Neural cell (in vitro differentiated cells): ENCODE results near the gene LRRN4CL. TPM values are rescaled to one million over a fixed set of nuclear protein-coding genes. Genes with fewer than 3 reads are reported as not detected.
A peak's percentile ranks its signal among the peaks of the same experiment; 100 is the strongest.

ENCODE experiments used
- H2AFZ ChIP-seq: fragments of 200-600, 300-800 bp; sonication (generic), shearing (Covaris generic); 2 replicates; pipeline ENCODE4 v1.6.0; 2014; ENCODE audit warnings: low read depth, mild to moderate bottlenecking, antibody characterized with exemption, low read length, moderate library complexity
- H3F3A ChIP-seq: fragments of 200-600 bp; shearing (Covaris generic); 2 replicates; pipeline ENCODE4 v1.6.1; 2016; ENCODE audit warnings: mild to moderate bottlenecking, moderate library complexity, mixed read lengths, antibody characterized with exemption, low read length; ENCODE audit not compliant: insufficient read depth, poor library complexity, severe bottlenecking
- H3K27ac ChIP-seq: fragments of 200-600, 300-800 bp; sonication (generic), shearing (Covaris generic); 2 replicates; pipeline ENCODE4 v1.5.1; 2014; ENCODE audit warnings: mild to moderate bottlenecking, low read length, moderate library complexity
- H3K27me3 ChIP-seq: fragments of 300-800, 200-600 bp; sonication (generic), shearing (Covaris generic); 2 replicates; pipeline ENCODE4 v1.6.0; 2014; ENCODE audit warnings: mild to moderate bottlenecking, low read depth, low read length, moderate library complexity; ENCODE audit not compliant: insufficient read depth
- H3K36me3 ChIP-seq: fragments of 300-800, 200-600 bp; sonication (generic), shearing (Covaris generic); 2 replicates; pipeline ENCODE4 v1.5.1; 2014; ENCODE audit warnings: mild to moderate bottlenecking, antibody characterized with exemption, low read length, moderate library complexity; ENCODE audit not compliant: insufficient read depth
- H3K4me2 ChIP-seq: fragments of 300-800, 200-600 bp; sonication (generic), shearing (Covaris generic); 2 replicates; pipeline ENCODE4 v1.6.0; 2014; ENCODE audit warnings: mild to moderate bottlenecking, low read length
- H3K4me3 ChIP-seq: fragments of 300-800, 200-600 bp; sonication (generic), shearing (Covaris generic); 2 replicates; pipeline ENCODE4 v1.5.1; 2014; ENCODE audit warnings: mild to moderate bottlenecking, low read length, moderate library complexity
- H3K79me2 ChIP-seq: fragments of 200-600 bp; shearing (Covaris generic); replicated peaks from 2 replicates; pipeline ENCODE4 v1.6.0; 2014; ENCODE audit warnings: mild to moderate bottlenecking, low read length, moderate library complexity; ENCODE audit not compliant: insufficient read depth
- H3K9ac ChIP-seq: fragments of 300-800, 200-600 bp; sonication (generic), shearing (Covaris generic); 2 replicates; pipeline ENCODE4 v1.6.1; 2016; ENCODE audit warnings: mild to moderate bottlenecking, low read length, mixed read lengths
- H3K9me2 ChIP-seq: fragments of 200-600 bp; shearing (Covaris generic); 2 replicates; pipeline ENCODE4 v1.6.1; 2016; ENCODE audit warnings: mild to moderate bottlenecking, low read length, mixed read lengths; ENCODE audit not compliant: insufficient read depth
- H3K9me3 ChIP-seq: fragments of 200-600, 300-800 bp; sonication (generic), shearing (Covaris generic); 2 replicates; pipeline ENCODE4 v1.6.1; 2016; ENCODE audit warnings: mild to moderate bottlenecking, mixed run types, low read length, moderate library complexity, mixed read lengths
- H4K20me1 ChIP-seq: fragments of 200-600 bp; shearing (Covaris generic); 2 replicates; pipeline ENCODE4 v1.6.1; 2016; ENCODE audit warnings: mild to moderate bottlenecking, mixed run types; ENCODE audit not compliant: insufficient read depth
- CTCF ChIP-seq: fragments of 450-650 bp; IDR thresholded peaks from 2 replicates; pipeline ENCODE4 v1.5.1; 2014; ENCODE audit warnings: antibody characterized with exemption, mild to moderate bottlenecking, moderate library complexity; ENCODE audit not compliant: poor library complexity, severe bottlenecking
- EP300 ChIP-seq: fragments of 450-650 bp; conservative IDR thresholded peaks from 2 replicates; pipeline ENCODE4 v1.6.1; 2014; ENCODE audit warnings: antibody characterized with exemption, mild to moderate bottlenecking, moderate library complexity; ENCODE audit not compliant: poor library complexity, severe bottlenecking
- EZH2 ChIP-seq: fragments of 200-600, 300-800 bp; shearing (Covaris generic), sonication (generic); IDR thresholded peaks from 2 replicates; pipeline ENCODE4 v1.6.1; 2014; ENCODE audit warnings: antibody characterized with exemption, low read length, borderline replicate concordance, mild to moderate bottlenecking; ENCODE audit not compliant: insufficient read depth, poor library complexity, severe bottlenecking
- MXI1 ChIP-seq: fragments of 450-650 bp; conservative IDR thresholded peaks from 2 replicates; pipeline ENCODE4 v1.6.1; 2014; ENCODE audit warnings: antibody characterized with exemption, mild to moderate bottlenecking; ENCODE audit not compliant: poor library complexity, severe bottlenecking
- RAD21 ChIP-seq: fragments of 450-650 bp; conservative IDR thresholded peaks from 2 replicates; pipeline ENCODE4 v1.6.1; 2014; ENCODE audit warnings: antibody characterized with exemption, mild to moderate bottlenecking, moderate library complexity
- REST ChIP-seq: IDR thresholded peaks from 2 replicates; pipeline ENCODE4 v1.6.1; 2012; ENCODE audit warnings: borderline replicate concordance
- SMC3 ChIP-seq: fragments of 450-650 bp; conservative IDR thresholded peaks from 2 replicates; pipeline ENCODE4 v1.6.1; 2014; ENCODE audit warnings: antibody characterized with exemption, mild to moderate bottlenecking, moderate library complexity; ENCODE audit not compliant: poor library complexity
- TAF1 ChIP-seq: IDR thresholded peaks from 2 replicates; pipeline ENCODE4 v1.6.1; 2012; ENCODE audit warnings: low read depth
- polyA plus RNA-seq: library from polyadenylated mRNA; depleted of rRNA; stranded (reverse); fragments of >200 nt; gene quantifications from 2 replicates; pipeline ENCODE4 v1.2.3, GENCODE V29; 2014

Gene LRRN4CL
- polyA plus RNA-seq, 1 donor from 2014 or later: 0.82 TPM

DNA sequence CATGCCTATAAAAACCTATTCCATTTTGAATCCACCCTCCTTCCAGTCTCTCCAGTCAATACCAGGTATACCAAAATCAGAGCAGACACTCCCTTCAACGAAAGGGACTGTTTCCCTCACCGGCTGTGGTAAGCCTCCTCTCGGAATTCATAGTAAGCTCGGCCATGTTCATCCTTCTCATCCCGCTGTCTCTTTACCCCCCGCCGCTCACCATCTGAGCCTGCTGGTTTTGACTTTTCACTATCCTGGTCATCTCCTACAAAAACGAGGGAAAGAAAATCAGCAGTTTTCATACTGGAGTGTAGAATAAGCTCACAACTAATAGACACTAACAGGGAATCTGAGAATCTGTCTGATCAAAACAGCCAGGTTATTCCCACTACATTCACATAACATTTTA, 34.8 kb upstream of the LRRN4CL start:
- peaks cover 30% of the 10 kb centered on the region for H3K36me3 ChIP-seq
- H3K79me2 ChIP-seq: peaks cover 57% of the 10 kb centered on the region
- H4K20me1 ChIP-seq: peaks cover 3% of the 10 kb centered on the region
- TF ChIP-seq EP300 (no peak), REST (no peak), SMC3 (no peak), MXI1 (no peak), RAD21 (no peak), TAF1 (no peak), CTCF (no peak), EZH2 (no peak)
- no peak overlapping the region for H3K27ac ChIP-seq
- H3K4me2 ChIP-seq: peak overlapping the region; percentile 99
- peaks cover 5% of the 10 kb centered on the region for H3F3A ChIP-seq
- no peaks in the 10 kb centered on the region for H3K27me3 ChIP-seq
- H3K9ac ChIP-seq: peak overlapping the region; percentile 45
- H3K4me3 ChIP-seq: peak overlapping the region; percentile 83
- H2AFZ ChIP-seq: no peak overlapping the region
- no peaks in the 10 kb centered on the region for H3K9me3 ChIP-seq
- no peaks in the 10 kb centered on the region for H3K9me2 ChIP-seq

DNA sequence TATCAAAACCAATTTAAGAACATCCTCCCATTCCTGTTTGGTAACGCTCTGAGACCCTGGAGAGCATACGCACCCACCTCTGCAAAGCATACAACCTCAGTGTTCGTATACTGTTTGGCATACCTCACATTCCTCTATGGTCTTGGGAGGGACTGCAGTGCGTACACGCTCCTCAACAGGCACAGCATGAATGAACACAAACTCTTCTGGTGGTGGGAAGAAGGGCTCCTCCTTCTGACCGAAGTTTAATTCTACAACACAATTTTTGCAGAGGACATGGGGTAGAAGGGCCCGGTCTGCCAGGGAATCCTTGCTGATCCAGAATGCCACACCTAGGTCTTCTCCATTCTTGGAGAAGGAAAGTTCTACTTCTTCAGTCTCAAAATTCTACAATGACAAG, 32.7 kb upstream of the LRRN4CL start:
- Histone ChIP-seq H3K79me2 (peaks cover 57% of the 10 kb centered on the region), H4K20me1 (peaks cover 3% of the 10 kb centered on the region), H3K9ac (no peak overlapping the region), H3K36me3 (peaks cover 30% of the 10 kb centered on the region), H2AFZ (no peak overlapping the region), H3K27ac (no peak overlapping the region), H3K27me3 (no peaks in the 10 kb centered on the region), H3K9me2 (no peaks in the 10 kb centered on the region), H3F3A (peaks cover 5% of the 10 kb centered on the region), H3K4me2 (no peak overlapping the region), H3K4me3 (no peak overlapping the region), H3K9me3 (no peaks in the 10 kb centered on the region)
- TF ChIP-seq MXI1 (no peak), EP300 (no peak)
